OCI-M2 (cell line): ENCODE measurements around the gene TMEM167B.
"Not testable (repeated sequence)": the region's sequence is repeated elsewhere in the genome, so short reads cannot be mapped to it uniquely, and the experiment has no call there.

ENCODE experiments used
- DNase-seq: peaks from one replicate; lab custom pipeline; 2025; ENCODE audit not compliant: unreplicated experiment; lab: John Stamatoyannopoulos, UW

Gene TMEM167B

DNA sequence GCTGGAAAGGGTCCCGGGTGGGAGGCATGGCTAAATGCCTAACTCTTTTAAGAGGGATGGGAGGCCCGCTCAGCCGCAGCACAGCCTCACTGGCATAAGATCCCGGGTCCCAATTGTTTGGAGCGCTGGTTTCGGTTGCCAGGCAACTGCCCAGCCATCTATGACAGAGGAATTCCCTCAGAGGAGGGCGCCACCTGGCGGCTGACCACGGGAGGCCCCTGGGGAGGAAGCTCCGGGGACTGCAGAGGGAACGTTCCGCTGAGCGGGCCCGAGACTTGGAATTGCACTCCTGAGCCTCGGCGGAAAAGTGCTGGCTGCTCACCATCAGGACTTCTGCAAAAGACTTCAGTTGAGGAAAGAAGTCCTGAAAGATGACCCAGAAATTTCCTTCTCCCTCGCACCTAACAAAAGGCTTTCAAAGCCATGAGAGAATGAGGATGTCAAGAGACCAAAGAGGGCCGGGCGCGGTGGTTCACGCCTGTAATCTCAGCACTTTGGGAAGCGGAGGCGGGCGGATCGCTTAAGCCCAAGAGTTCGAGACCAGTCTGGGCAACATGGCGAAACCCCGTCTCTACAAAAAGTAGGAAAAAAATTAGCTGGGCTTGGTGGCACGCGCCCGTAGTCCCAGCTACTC lies 22.2 kb downstream of the TMEM167B start:
- DNase-seq, result peak; percentile 61

DNA sequence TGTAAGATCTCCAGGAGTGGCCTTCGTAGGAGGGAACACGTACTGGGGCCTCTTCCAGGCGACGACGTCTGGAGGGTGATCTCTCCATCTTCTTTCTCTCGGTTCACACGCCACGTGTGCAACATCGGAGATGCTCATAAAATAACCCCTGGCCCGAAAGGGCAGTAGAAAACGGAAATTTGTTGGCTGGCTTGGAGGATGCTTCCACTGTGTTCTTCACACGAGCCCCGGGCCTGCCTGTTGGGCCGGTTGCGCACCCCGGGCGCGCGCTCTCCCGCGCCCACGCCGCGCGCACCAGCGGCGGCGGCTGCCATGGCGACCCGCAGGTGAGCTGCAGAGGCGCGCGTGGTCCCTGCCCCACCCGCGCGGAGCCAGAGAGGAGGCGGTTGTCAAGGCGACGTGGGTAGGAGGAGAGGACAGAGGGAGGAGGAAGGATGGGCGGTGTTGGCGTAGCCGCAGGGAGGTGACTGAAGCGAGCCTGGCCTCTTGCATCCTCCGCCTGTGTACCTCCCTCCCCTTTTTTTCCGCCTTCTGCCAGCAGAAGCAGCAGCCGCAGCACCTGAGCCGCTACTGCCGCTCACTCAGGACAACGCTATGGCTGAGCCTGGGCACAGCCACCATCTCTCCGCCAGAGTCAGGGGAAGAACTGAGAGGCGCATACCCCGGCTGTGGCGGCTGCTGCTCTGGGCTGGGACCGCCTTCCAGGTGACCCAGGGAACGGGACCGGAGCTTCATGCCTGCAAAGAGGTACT lies 23.2 kb downstream of the TMEM167B start, which contains the start of gene ELAPOR1:
Gene ELAPOR1, plus strand, starts transcription at position 526 of the 752 bp plus-strand sequence. Its CDS starts 69 bp downstream, at position 595.
- DNase-seq, result no peak

DNA sequence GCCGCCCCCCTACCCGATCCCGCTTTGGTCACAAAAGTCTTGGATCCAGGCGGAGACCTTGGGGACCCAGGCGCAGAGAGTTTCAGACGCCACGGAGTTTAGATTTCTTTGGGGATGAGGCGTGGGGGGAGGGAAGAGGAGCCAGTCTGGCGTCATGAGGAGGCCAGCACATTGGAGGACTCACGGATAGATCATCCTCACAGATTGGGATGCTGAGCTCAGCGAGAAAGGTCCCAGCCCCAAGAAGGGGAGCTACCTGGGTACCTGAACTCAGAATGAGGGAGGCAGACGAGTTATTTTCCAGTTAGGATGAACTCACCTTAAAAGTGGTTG lies 23.7 kb downstream of the TMEM167B start:
- DNase-seq, result no peak

DNA sequence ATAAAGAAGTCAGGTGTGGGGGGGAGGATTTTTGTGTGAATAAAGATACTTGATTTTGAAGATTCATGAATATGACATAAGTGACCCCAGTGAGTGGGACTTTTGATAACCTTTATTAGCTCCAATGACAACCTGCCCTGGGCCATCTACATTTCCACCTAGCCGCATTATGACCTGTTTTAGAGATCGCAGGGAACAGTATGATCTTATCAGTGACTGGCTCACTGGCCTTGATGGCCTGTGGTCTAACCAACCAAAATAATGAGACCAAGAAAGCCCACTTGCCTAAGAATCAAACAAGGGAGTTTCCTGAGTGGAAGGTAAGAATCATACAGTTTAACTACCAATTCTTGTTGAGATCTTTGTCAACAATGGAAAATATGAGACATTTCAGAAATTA lies 25.1 kb downstream of the TMEM167B start:
- no peak for DNase-seq

DNA sequence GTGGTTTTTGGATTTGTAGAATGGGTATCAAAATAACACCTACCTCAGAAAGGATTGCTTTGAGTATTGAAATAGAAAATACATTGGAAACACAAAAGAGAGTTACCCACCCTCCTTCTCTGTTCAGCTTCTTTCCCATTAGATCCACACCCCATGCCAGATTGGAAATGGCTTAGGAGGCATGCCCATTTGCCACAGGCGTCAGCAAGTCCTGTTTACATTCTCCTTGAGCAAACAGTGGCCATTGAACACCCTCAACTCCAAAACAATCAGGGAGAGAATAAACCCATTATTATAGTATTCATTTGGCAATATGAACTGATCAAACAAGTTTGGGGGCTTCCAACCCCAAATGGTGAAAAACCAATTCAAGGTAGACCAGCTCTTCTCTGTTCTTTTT lies 25.7 kb downstream of the TMEM167B start:
- no peak for DNase-seq

DNA sequence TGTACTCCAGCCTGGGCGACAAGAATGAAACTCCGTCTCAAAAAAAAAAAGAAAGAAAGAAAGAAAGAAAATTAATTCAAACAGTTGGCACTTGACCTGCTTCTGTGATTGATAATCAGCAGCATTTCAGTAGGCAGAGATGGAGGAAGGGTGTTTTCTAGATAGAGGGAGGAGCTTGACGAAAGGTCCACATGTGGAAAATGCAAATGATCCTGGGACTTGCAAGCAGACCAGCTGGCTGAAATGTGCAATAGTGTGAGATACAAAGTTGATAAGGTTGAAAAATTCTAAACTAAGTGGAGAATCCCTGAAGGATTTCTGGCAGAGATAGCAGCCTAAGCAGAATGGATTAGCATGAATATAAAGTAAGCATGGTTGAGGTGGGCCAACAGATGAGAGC lies 27.5 kb downstream of the TMEM167B start:
- DNase-seq, result no peak

DNA sequence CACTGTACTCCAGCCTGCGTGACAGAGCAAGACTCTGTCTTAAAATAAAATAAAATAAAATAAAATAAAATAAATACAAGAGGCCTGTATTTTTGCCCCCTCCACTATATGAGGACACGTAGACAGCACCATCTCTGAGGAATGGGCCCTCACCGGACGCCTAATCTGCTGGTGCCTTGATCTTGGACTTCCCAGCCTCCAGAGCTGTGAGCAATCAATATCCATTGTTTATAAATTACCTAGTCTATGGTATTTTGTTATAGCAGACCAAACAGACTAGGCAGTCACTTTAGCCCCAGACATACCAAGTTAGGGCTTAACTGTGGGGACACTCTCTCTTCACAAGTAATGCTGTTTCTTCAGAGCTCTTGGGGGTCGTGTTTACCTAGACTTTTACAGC lies 29.8 kb downstream of the TMEM167B start:
- no peak for DNase-seq

DNA sequence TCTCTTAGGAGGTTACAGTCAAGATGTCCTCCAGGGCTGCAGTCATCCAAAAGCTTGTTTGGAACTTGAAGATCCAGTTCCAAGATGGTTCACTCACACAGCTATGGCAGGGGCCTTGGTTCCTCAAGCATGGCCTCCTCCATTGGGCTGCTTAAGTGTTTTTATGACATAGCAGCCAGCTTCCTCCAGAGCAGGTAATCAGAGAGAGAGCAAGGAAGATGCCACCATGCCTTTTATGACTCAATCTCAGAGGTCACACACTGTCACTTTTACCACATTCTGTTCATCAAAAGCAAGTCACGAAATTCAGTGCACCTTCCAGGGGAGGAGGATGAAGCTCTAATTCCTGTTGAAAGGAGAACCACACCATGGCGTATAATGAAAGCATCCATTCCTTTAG lies 40.5 kb downstream of the TMEM167B start:
- DNase-seq, result no peak

DNA sequence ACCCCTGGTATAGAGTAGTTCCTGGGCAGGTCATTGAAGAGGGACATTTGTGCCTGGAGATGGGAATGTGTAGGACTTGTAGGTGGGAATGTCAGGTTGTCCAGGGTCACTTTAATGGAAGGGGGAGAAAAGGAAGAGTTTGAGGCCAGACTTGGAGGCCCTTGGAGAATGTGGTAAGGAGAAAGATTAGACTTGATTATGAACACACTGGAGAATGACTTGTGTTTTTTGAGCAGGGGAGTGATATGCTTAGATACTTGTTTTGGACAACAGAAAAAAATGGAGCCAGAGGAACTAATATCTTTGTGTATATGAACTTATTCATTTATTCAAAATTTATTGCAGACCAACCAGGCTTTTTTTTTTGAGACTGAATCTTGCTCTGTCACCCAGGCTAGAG lies 41.2 kb downstream of the TMEM167B start:
- DNase-seq, result no peak

DNA sequence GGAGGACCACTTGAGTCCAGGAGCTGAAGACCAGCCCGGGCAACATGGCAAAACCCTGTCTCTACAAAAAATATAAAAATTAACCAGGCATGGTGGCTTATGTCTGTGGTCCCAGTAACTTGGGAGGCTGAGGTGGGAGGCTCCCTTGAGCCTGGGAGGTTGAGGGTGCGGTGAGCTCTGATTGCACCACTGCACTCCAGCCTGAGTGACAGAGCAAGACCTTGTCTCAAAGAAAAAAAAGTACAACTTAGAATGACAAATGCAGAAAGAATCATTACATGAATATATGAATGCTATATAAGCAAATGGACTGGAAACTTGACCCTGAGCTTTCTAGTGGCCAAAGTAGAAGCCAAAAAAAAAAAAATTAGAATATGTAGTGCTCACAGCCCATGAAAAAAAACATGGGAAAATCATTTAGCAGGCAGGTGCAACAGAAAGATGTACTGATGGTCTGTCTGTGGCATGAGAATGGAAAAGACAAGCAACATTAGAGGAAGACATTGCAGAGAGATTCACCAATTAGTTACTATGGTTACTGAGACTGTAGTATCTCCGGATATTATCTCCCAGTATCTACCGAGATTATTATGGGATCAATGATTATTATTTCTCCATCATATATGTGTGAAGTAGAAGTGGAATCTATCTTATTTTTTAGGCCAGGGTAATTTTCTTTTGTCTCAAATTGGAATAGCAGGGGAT lies 42.6 kb downstream of the TMEM167B start:
- DNase-seq, result no peak

DNA sequence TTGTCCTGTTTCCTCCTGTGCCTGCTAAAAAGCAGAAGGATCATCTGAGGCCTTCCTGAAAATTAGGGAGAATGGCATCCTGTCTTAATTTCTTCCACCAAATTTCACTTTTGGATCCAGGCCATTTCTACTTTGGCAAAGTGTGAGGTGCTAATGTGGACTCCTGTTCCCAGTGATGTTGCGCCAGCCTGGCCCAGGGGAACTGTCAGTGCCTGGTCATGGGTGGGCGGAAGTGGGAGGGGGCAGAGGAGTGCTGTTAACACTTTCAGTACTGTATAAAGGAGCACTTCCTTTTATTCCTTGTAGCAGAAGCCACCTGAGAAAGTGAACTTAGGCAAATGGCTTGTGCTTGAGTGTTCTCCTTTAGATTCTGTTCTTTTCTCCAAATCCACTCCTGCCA lies 43.3 kb downstream of the TMEM167B start:
- DNase-seq, result no peak

DNA sequence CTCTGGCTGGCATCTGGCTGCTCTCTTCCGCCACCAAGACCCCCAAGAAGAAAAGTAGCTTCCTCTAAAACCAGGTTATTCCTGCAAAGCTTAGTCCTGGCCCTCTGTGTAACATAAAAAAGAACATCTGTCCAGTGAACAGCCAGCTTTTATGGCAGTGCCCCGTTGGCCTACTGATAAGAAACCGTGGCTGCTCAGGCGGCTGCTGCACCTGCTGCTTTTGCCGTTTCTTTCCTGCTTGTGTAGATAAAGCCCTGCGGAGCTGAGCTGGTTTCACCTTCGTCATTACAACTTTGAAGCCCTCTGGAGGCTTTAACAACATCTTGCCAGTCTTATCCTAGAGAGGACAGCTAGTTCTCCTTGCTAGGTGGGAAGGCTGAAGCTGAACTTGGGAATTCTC lies 43.9 kb downstream of the TMEM167B start:
- no peak for DNase-seq

DNA sequence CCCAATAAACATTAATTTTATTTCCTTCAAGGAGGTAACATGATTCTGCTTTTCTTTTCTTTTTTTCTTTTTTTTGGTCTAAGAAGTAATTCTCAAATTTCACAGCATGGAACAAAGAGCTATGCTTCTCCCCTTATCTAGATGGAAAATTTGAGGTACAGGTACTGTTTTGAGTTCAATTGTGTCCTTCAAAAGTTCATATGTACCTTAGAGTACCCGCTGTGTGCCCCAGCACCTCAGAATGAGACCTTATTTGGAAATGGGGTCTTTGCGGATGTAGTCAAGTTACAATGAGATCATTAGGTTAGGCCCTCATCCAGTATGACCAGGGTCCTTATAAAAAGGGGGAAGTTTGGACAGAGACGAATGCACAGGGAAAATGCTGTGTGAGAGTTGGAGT lies 45.4 kb downstream of the TMEM167B start:
- no peak for DNase-seq

DNA sequence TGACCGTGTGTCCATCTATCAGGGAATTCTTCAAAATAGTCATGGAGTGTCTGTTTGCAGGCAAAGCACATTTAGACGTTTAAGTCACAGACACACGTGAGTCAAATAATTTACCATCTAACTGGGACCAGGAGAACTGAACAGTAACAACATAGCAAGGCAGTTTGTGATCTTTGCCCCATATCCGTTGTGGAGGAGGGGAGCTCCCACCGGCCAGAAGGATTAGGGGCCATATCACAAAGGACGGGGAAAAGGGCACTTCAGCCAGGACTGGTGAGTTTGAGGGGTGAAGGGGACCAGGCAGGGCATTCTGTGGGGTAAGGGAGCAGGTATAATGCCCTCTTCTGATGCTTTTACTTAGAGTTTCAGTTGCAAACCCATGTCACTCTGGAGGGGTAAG lies 46.2 kb downstream of the TMEM167B start:
- no peak for DNase-seq

DNA sequence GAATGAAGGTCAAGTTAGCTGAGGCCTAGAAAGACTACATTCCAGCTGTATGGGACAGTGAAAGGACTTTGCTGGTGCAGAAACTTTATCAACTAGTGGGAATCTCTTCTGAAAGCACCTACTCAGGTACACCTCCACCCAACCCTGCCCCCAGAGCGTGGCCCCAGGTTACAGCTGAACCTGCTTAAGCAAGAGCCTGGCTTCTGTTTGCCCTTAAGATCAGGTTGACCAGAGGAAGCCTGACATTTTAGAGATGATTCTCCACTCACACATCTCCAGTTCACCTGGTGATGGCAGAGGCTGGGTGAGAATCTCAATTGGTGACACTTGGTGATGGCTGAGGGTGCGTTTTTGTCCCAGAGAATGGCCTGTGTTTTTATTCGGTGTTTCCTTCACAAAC lies 47.4 kb downstream of the TMEM167B start:
- no peak for DNase-seq

DNA sequence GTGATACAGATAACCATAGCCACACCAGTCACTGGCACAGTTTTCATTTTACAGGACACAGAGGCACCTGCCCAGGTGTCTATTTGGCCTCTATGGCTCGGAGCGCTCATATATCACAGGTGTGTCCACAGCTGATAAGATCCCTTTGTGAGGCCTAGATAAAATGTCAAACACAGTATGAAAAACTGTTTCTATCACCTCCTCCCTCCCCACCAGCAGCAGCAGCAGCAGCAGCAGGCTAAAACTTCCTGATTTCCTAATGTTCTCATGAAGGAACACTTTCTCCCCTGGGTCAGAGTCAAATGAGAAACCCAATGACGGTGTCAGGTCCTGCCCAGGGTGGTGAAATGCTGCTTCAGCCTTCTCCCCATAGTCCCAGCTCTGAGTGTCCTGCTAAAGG lies 47.8 kb downstream of the TMEM167B start:
- no peak for DNase-seq

DNA sequence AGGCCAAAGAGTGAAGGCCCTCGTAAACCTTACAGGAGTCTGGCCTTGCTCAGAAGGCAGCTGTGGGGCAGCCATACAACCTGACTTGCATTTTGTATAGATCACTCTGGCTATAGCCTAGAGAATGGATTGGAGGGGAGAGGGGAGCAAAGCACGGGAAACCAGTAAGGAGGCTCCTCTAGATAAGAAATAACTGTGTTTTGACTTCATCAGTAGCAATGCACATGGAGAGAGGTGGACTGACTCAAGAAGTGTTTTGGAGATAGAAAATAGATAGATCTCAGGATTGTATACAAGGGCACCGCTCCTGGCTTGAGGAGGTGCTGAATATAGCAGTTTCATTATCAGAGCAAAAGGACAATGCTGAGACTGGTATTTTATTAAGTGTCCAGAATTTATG lies 49.8 kb downstream of the TMEM167B start:
- no peak for DNase-seq

DNA sequence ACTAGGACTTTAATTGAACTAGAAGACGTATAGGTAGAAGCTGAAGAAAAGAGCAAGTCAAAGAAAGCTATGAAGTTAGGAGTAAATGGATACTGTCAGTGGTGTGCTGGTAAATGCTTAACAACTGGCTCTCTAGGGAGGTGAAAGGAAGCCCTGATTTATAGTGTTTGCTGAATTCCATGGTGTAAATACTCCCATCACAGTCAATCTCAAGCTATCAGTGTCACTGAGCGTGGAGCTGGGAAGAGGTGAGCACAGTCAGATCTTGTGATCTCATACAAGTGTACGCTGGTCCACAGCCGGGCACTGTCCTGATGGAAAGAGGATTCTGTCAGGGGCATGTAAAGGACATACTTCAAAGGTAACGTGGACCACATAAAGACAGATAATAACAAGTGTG lies 51.7 kb downstream of the TMEM167B start:
- no peak for DNase-seq

DNA sequence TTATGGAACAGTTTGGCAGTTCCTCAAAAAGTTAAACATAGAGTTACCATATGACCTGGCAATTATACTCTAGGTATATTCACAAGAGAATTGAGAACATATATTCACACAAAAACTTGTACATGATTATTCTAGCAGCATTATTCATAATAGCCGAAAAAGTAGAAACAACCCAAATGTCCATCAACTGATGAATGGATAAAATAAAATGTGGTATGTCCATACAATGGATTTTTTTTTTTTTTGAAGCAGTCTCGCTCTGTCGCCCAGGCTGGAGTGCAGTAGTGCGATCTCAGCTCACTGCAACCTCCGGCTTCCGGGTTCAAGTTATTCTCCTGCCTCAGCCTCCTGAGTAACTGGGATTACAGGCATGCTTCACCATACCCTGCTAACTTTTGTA lies 52.2 kb downstream of the TMEM167B start:
- DNase-seq, result not testable (repeated sequence)
